ENCODE measurements around the gene SLC35F1.

SLC35F1 gene

GRCh38 chr6:118319894-118320649 is 413.0 kb downstream of the SLC35F1 start:
- no peak for DNase-seq

- DNase-seq = no peak
Observed at GRCh38 chr6:118320652-118321051, 413.6 kb downstream of the SLC35F1 start.

GRCh38 chr6:118324116-118324515 is 417.1 kb downstream of the SLC35F1 start:
- DNase-seq = no peak

- no peak for DNase-seq
Observed at GRCh38 chr6:118325220-118325860, 418.3 kb downstream of the SLC35F1 start.

- DNase-seq = no peak
Observed at GRCh38 chr6:118326712-118327111, 419.6 kb downstream of the SLC35F1 start.

- no peak for DNase-seq
Observed at GRCh38 chr6:118327237-118327636, 420.2 kb downstream of the SLC35F1 start.

GRCh38 chr6:118333772-118334171 is 426.7 kb downstream of the SLC35F1 start:
- DNase-seq = no peak

- DNase-seq = no peak
Observed at GRCh38 chr6:118334634-118335033, 427.6 kb downstream of the SLC35F1 start.

- no peak for DNase-seq
Observed at GRCh38 chr6:118335325-118335816, 428.3 kb downstream of the SLC35F1 start.

GRCh38 chr6:118344014-118344670 is 437.1 kb downstream of the SLC35F1 start:
- DNase-seq = no peak

- DNase-seq = peak; percentile 92
Observed at GRCh38 chr6:118350881-118351430, 443.9 kb downstream of the SLC35F1 start.

- DNase-seq = no peak
Observed at GRCh38 chr6:118353564-118353963, 446.5 kb downstream of the SLC35F1 start.

- DNase-seq = no peak
Observed at GRCh38 chr6:118354641-118355040, 447.6 kb downstream of the SLC35F1 start.

- DNase-seq = no peak
Observed at GRCh38 chr6:118356054-118356453, 449.0 kb downstream of the SLC35F1 start.

GRCh38 chr6:118356686-118357085 is 449.6 kb downstream of the SLC35F1 start:
- DNase-seq = no peak
